ENCODE data around the gene GHRHR. TPM values are rescaled to one million over a fixed set of nuclear protein-coding genes. Genes with fewer than 3 reads are reported as not detected.
A peak's percentile ranks its signal among the peaks of the same experiment; 100 is the strongest.

GHRHR gene
- not detected for polyA plus RNA-seq (ENCODE audit: low read depth in 6 of 6)

GRCh38 chr7:30963842-30964241 is at the start of gene GHRHR:
GHRHR (plus strand) TSS chr7:30963953; CDS start chr7:30964069, 116 bp downstream.
- peaks cover 8 to 12% (median 9%) of the 10 kb centered on the region in 3 donors for H3K4me1 Mint-ChIP-seq
- peaks cover 3 to 20% (median 13%) of the 10 kb centered on the region in 3 donors for H3K27me3 Mint-ChIP-seq
- H3K36me3 Mint-ChIP-seq = peaks cover 0 to 4% of the 10 kb centered on the region in 2 donors
- DNase-seq (no peak), ATAC-seq (ENCODE audit: low read depth in 2 of 2) (no peak)
- H3K27ac Mint-ChIP-seq = peak within 1 kb of the TSS in 1 of 6 donors; percentile 33
- peak within 1 kb of the TSS in 1 of 8 donors; percentile 5 for H3K4me3 Mint-ChIP-seq
- H3K9me3 Mint-ChIP-seq = peaks cover 0 to 5% (median 1%) of the 10 kb centered on the region in 7 donors

- Mint-ChIP-seq H3K27ac (no peak overlapping the region), H3K27me3 (no peaks in the 10 kb centered on the region), H3K4me1 (peaks cover 0 to 4% (median 0%) of the 10 kb centered on the region in 3 donors), H3K4me3 (peak overlapping the region in 1 of 8 donors; percentile 52), H3K36me3 (no peaks in the 10 kb centered on the region), H3K9me3 (no peaks in the 10 kb centered on the region)
- no peak for DNase-seq
- ATAC-seq (ENCODE audit: low read depth in 2 of 2) = no peak
Observed at GRCh38 chr7:30914596-30914995, 49.2 kb upstream of the GHRHR start.

- Mint-ChIP-seq H3K4me3 (no peak overlapping the region), H3K27me3 (no peaks in the 10 kb centered on the region), H3K9me3 (no peaks in the 10 kb centered on the region), H3K4me1 (peaks cover 0 to 4% (median 0%) of the 10 kb centered on the region in 3 donors), H3K27ac (no peak overlapping the region), H3K36me3 (no peaks in the 10 kb centered on the region)
- ATAC-seq (ENCODE audit: low read depth in 2 of 2) = no peak
- DNase-seq = no peak
Observed at GRCh38 chr7:30915005-30915601, 48.6 kb upstream of the GHRHR start.

- H3K27ac Mint-ChIP-seq = no peak overlapping the region
- no peaks in the 10 kb centered on the region for H3K9me3 Mint-ChIP-seq
- no peak overlapping the region for H3K4me3 Mint-ChIP-seq
- ATAC-seq (ENCODE audit: low read depth in 2 of 2) (no peak), DNase-seq (no peak)
- H3K27me3 Mint-ChIP-seq = no peaks in the 10 kb centered on the region
- H3K36me3 Mint-ChIP-seq = no peaks in the 10 kb centered on the region
- peaks cover 0 to 1% (median 0%) of the 10 kb centered on the region in 3 donors for H3K4me1 Mint-ChIP-seq
Observed at GRCh38 chr7:30915751-30916150, 48.0 kb upstream of the GHRHR start.

- H3K27ac Mint-ChIP-seq = no peak overlapping the region
Observed at GRCh38 chr7:30916255-30916654, 47.5 kb upstream of the GHRHR start.

GRCh38 chr7:30916767-30917166 is 47.0 kb upstream of the GHRHR start:
- Mint-ChIP-seq H3K27ac (no peak overlapping the region), H3K4me3 (no peak overlapping the region), H3K27me3 (no peaks in the 10 kb centered on the region), H3K9me3 (no peaks in the 10 kb centered on the region), H3K4me1 (no peaks in the 10 kb centered on the region), H3K36me3 (no peaks in the 10 kb centered on the region)
- ATAC-seq (ENCODE audit: low read depth in 2 of 2) (no peak), DNase-seq (no peak)

More at GRCh38 chr7:30916255-30916654, 47.5 kb upstream of the GHRHR start:
- H3K27me3 Mint-ChIP-seq = no peaks in the 10 kb centered on the region
- H3K9me3 Mint-ChIP-seq = no peaks in the 10 kb centered on the region
- H3K4me1 Mint-ChIP-seq = no peaks in the 10 kb centered on the region
- ATAC-seq (ENCODE audit: low read depth in 2 of 2) (no peak), DNase-seq (no peak)
- H3K4me3 Mint-ChIP-seq = no peak overlapping the region
- H3K36me3 Mint-ChIP-seq = no peaks in the 10 kb centered on the region

- Mint-ChIP-seq H3K27ac (no peak overlapping the region), H3K27me3 (no peaks in the 10 kb centered on the region), H3K4me1 (no peaks in the 10 kb centered on the region), H3K4me3 (no peak overlapping the region), H3K9me3 (no peaks in the 10 kb centered on the region), H3K36me3 (no peaks in the 10 kb centered on the region)
- DNase-seq (no peak), ATAC-seq (ENCODE audit: low read depth in 2 of 2) (no peak)
Observed at GRCh38 chr7:30917216-30917893, 46.4 kb upstream of the GHRHR start.

- ATAC-seq (ENCODE audit: low read depth in 2 of 2) = no peak
- Mint-ChIP-seq H3K27me3 (no peaks in the 10 kb centered on the region), H3K4me3 (no peak overlapping the region), H3K4me1 (no peaks in the 10 kb centered on the region), H3K9me3 (no peaks in the 10 kb centered on the region), H3K27ac (no peak overlapping the region), H3K36me3 (no peaks in the 10 kb centered on the region)
- DNase-seq = no peak
Observed at GRCh38 chr7:30918676-30919075, 45.1 kb upstream of the GHRHR start.

- DNase-seq (no peak), ATAC-seq (ENCODE audit: low read depth in 2 of 2) (no peak)
- Mint-ChIP-seq H3K4me3 (no peak overlapping the region), H3K4me1 (no peaks in the 10 kb centered on the region), H3K9me3 (no peaks in the 10 kb centered on the region), H3K27me3 (no peaks in the 10 kb centered on the region), H3K36me3 (no peaks in the 10 kb centered on the region), H3K27ac (no peak overlapping the region)
Observed at GRCh38 chr7:30920021-30920583, 43.7 kb upstream of the GHRHR start.

- ATAC-seq (ENCODE audit: low read depth in 2 of 2) (no peak), DNase-seq (no peak)
- no peaks in the 10 kb centered on the region for H3K36me3 Mint-ChIP-seq
- no peak overlapping the region for H3K4me3 Mint-ChIP-seq
- H3K27me3 Mint-ChIP-seq = no peaks in the 10 kb centered on the region
- H3K4me1 Mint-ChIP-seq = no peaks in the 10 kb centered on the region
- no peaks in the 10 kb centered on the region for H3K9me3 Mint-ChIP-seq
- H3K27ac Mint-ChIP-seq = no peak overlapping the region
Observed at GRCh38 chr7:30920584-30921539, 42.9 kb upstream of the GHRHR start.

GRCh38 chr7:30921540-30922401 is 42.0 kb upstream of the GHRHR start:
- Mint-ChIP-seq H3K36me3 (no peaks in the 10 kb centered on the region), H3K4me1 (no peaks in the 10 kb centered on the region), H3K27me3 (no peaks in the 10 kb centered on the region), H3K9me3 (peaks cover 0 to 4% (median 2%) of the 10 kb centered on the region in 7 donors), H3K4me3 (no peak overlapping the region), H3K27ac (no peak overlapping the region)
- ATAC-seq (ENCODE audit: low read depth in 2 of 2) = no peak
- no peak for DNase-seq

GRCh38 chr7:30922596-30922995 is 41.2 kb upstream of the GHRHR start:
- no peak overlapping the region for H3K4me3 Mint-ChIP-seq
- no peaks in the 10 kb centered on the region for H3K27me3 Mint-ChIP-seq
- H3K4me1 Mint-ChIP-seq = no peaks in the 10 kb centered on the region
- ATAC-seq (ENCODE audit: low read depth in 2 of 2) (no peak), DNase-seq (no peak)
- peaks cover 0 to 10% (median 5%) of the 10 kb centered on the region in 7 donors for H3K9me3 Mint-ChIP-seq
- no peak overlapping the region for H3K27ac Mint-ChIP-seq
- no peaks in the 10 kb centered on the region for H3K36me3 Mint-ChIP-seq
